GM19467 (cell line): ENCODE measurements around the gene HS6ST2.

Experiments
- ATAC-seq: cut with Tn5 transposase; IDR thresholded peaks from one replicate; pipeline ENCODE4 v1.9.1; 2021; ENCODE audit warnings: mild to moderate bottlenecking, moderate library complexity; ENCODE audit not compliant: unreplicated experiment

Gene HS6ST2

GRCh38 chrX:132748268-132748667, 210.2 kb downstream of the HS6ST2 start:
- ATAC-seq = no peak

GRCh38 chrX:132745593-132745992, 212.8 kb downstream of the HS6ST2 start:
- ATAC-seq = no peak

- no peak for ATAC-seq
Measured at GRCh38 chrX:132744470-132744869, 214.0 kb downstream of the HS6ST2 start.

DNA sequence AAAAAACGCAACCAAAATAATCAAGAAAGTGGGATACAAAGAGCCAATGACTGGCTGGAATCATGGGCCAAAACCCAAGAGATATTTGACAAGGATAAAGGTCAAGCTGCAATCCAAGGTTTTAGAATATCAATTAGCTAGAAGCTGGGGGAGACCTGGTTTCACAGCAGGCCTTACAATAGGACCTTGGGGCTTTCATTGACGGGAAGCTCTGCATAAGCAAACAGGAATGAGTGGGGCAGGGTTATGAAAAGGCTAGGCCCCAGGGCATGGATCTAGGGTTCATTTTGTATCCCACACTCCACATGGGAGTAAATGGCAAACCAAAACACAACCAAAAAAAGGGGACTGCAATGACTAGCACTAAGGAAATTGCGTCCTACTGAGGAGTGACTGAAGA, 215.3 kb downstream of the HS6ST2 start:
- ATAC-seq = no peak

DNA sequence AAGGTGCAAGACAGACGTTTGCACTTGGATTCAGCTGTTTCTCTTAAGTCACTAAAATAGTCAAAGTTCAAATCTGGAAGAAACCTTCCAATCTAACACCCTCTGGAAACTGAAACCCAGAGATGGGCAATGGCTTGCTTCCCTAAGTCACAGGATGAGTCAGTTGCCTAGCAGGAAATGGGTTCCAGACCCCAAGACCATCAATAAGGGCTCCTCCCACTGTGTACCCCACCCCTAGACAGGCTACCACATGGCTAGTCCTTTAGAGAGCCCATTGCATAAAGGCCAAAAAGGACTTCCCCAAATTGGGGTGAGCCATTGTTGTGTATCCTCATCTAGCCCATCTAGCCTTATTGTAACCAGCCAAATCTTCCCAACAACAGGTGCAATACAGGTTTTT, 216.2 kb downstream of the HS6ST2 start:
- ATAC-seq = no peak

- ATAC-seq = no peak
Measured at GRCh38 chrX:132741689-132742088, 216.7 kb downstream of the HS6ST2 start.

- no peak for ATAC-seq
Measured at GRCh38 chrX:132740316-132741123, 217.9 kb downstream of the HS6ST2 start.

DNA sequence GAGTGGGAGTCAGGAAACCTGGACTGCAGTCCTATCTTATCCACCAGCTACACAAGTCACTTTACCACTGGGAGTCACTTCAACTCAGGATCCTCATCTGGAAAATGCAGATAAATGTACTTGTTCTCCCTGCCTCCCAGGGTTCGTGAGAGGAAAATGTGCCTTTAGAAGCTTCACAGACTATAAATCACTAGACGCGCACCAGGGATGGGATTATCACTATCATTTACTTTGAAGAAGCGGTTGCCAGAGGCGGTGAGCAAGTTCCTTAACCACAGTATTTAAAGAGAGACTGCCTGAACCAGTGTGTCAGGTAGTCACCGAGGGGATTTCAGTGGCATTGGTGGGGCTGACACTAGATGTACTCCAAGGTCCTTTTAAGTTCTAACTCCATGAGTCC, 219.5 kb downstream of the HS6ST2 start:
- ATAC-seq = no peak

DNA sequence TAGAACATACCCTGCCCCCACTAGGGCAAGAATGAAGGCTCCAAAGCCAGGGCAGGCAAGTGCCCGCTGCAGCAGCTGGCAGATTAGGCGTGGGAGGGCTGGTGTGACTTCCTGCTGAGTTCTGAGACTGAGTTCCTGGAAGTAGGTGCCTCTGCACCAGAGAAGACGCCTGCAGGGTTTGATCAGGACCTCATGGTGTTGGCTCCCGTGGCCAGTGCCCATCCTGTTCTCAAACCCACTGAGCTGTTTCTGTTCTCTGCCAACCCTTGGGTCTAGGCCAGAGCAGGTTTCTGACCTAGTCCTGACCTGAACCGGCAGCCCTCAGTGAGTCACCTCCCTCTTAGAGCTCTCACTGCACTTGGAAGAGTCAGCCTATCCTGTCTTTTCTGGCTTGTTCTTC, 220.7 kb downstream of the HS6ST2 start:
- ATAC-seq = no peak

- ATAC-seq = no peak
Measured at GRCh38 chrX:132732236-132732635, 226.2 kb downstream of the HS6ST2 start.

DNA sequence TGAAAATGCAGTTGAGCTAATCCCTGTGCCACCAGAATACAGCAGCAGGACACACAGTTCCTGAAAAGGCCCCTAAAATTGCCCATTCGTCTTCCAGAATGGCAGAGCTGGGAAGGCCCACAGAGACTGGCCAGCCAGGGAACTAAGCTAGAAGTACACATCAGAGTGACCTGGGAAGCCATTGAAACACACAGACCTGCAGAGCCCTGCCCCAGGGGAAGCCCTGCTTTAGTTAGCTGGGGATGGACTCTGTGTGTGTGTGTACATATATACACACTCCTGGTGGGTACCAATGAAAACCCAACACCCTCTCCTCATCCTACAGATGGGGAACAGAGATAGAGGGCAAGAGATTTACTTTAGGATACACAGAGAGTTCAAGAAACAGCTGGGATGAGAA, 227.7 kb downstream of the HS6ST2 start:
- ATAC-seq = no peak

DNA sequence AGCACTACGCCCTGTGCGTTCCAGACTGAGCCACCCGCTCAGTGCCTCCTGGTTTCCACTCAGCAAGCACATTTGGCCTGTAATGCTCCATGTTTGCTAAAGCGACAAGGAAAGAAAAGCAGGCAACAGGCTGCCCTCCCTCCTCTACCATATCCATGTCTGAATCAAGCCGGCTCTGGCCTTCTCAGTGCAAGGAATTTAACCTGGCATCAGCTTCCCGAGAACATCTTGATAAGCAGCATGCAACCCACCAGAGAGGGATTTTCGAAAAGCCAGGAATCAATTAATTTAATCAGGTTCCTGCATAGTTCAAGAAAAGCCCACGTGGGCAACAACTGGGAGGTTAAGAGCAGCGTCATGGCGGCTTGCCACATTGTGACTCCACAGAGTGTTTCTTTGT, 228.2 kb downstream of the HS6ST2 start:
- ATAC-seq = no peak

DNA sequence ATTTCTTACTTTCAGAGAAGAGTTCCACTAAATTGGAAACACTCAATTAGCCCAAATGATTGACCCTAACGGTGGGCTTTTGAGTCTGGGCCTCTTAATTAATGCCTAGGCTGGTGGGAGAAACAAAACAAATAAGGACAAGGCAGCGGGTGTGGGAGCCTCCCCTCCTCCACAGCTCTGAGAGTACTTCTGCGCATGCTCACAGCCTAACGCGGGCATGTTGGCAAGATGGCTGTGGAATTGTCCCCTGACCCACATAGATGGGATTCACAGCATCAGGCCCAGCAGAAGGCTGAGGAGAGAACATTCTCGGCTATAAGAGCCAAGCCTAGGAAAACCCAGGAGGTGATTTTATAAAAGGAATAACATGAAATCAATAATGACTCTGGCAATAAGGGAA, 230.1 kb downstream of the HS6ST2 start:
- ATAC-seq = no peak

DNA sequence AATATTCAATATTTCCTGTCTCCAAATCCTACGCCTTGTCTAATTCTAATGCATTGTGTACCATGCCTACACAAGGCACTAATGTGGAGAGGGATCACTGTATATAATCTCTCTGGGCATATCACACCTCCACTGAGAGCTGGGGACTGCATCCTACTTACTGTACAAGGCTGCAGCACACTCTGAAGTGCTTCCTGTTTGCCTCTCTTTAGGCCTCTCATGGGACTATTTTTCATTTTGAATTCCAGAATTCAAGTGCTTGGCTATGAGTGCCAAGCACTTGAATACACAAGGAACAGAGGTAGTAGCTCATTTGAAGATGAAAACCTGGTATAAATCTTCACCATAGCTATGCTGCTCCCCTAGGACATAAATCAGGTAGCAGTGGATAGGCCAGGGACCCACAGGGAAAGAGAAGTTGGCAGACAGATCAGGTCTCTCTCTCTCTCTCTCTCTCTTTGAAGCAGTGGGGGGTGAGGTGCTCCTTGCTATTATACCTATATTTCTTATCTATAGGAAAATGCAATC, 239.9 kb downstream of the HS6ST2 start:
- ATAC-seq = no peak

DNA sequence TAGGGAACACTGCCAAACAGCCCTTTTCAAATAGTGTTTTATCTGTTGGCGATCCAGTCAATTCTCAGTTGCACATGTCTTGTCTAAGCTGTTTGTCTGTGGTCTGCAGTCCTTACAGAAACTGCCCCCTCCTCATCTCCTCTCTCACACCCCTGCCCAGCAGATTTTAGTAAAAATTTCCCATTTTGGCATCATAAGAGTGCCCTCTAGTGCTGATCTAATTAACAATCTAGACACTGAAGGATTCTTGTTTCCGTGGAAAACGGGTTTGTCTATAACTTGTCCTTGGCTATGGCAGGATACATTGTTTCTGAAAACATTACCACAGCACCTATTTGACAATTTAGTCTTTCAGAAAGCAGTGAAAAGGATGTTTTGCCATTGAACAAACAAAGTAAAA, 242.4 kb downstream of the HS6ST2 start:
- no peak for ATAC-seq

- no peak for ATAC-seq
Measured at GRCh38 chrX:132714913-132715312, 243.5 kb downstream of the HS6ST2 start.

GRCh38 chrX:132712350-132712749, 246.1 kb downstream of the HS6ST2 start:
- no peak for ATAC-seq

DNA sequence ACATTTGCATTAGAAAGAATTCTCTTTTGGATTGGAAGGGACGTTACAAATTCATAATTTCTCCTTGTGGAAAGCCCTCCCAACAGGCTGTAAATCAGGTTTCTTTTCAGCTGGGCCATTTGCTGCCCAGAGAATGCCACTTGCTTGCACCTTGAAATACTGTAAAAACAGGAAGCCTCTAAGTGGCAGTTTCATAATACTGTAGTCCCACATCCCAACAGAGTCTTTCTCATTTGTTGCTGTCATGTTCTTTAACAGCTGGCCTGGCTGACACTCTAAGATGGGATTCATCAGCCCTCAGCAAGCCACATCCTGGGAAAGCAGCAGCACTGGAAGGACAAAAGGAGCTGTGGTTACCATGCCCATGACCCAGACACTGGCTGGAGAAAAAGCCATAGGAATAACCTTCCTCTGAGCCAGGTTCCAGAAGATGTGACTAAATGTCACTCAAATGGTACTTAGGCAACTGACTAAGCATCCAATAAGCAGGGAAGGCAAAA, 247.7 kb downstream of the HS6ST2 start:
- ATAC-seq = no peak

- no peak for ATAC-seq
Measured at GRCh38 chrX:132708529-132708928, 249.9 kb downstream of the HS6ST2 start.

DNA sequence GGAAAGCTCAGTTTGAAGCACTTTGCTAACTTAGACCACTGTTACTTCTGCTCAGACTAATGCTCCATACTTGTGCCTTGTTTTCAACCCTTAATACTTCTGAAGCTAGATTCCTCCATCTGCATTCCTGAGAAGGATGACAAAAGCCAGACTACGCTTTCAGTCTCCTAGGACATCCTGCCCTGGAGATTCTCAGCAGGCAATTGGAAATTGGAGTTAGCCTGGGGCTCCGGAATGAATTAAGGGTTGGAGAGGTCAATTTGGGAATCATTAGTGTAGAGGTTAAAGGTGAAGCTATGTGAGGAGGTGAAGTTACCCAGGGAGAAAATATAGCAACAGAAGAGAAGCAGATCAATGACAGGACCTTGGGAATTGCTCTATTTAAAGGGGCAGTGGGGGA, 253.7 kb downstream of the HS6ST2 start:
- ATAC-seq = no peak

- ATAC-seq = no peak
Measured at GRCh38 chrX:132694382-132694781, 264.0 kb downstream of the HS6ST2 start.

GRCh38 chrX:132692526-132692925, 265.9 kb downstream of the HS6ST2 start:
- ATAC-seq = no peak

- no peak for ATAC-seq
Measured at GRCh38 chrX:132692066-132692465, 266.4 kb downstream of the HS6ST2 start.
